H1 (cell line): ENCODE data around the gene GPR63.

Experiments used
- BRCA1 ChIP-seq: IDR thresholded peaks from 2 replicates; pipeline ENCODE4 v1.6.1; 2012; ENCODE audit warnings: low read depth, low read length, improper control_type of control experiment
- CHD1 ChIP-seq: IDR thresholded peaks from 2 replicates; pipeline ENCODE4 v1.6.1; 2012; ENCODE audit warnings: low read depth, low read length, improper control_type of control experiment
- EP300 ChIP-seq, 2 experiments: IDR thresholded peaks; 1 replicate in 1 of 2; 2 replicates in 1 of 2; pipeline ENCODE4 v1.6.1; 2011 to 2012; ENCODE audit warnings: low read depth in 2 of 2, low read length in 2 of 2, mild to moderate bottlenecking in 2 of 2, borderline replicate concordance in 1 of 2, inconsistent platforms in 1 of 2, moderate library complexity in 1 of 2
- EZH2 ChIP-seq: fragments of 200-600 bp; sonication (generic); IDR thresholded peaks from 2 replicates; pipeline ENCODE4 v1.7.1; 2012; ENCODE audit warnings: low read depth, mild to moderate bottlenecking, moderate library complexity, low read length, inconsistent platforms; ENCODE audit not compliant: severe bottlenecking
- GABPA ChIP-seq: IDR thresholded peaks from 2 replicates; pipeline ENCODE4 v1.6.1; 2011; ENCODE audit warnings: mild to moderate bottlenecking, low read length, moderate library complexity, borderline replicate concordance; ENCODE audit not compliant: insufficient read depth
- POU5F1 ChIP-seq: IDR thresholded peaks from 2 replicates; pipeline ENCODE4 v1.6.1; 2011; ENCODE audit warnings: low read depth, mild to moderate bottlenecking, low read length, moderate library complexity
- RAD21 ChIP-seq, 2 experiments: IDR thresholded peaks in 1 of 2; conservative IDR thresholded peaks in 1 of 2; 2 replicates each; pipeline ENCODE4 v1.6.1; 2011; ENCODE audit warnings: low read depth in 2 of 2, low read length in 2 of 2, improper control_type of control experiment in 1 of 2, inconsistent platforms in 1 of 2, mild to moderate bottlenecking in 1 of 2, moderate library complexity in 1 of 2
- SP1 ChIP-seq: IDR thresholded peaks from 2 replicates; pipeline ENCODE4 v1.6.1; 2011; ENCODE audit warnings: low read depth, low read length
- SP4 ChIP-seq: IDR thresholded peaks from 2 replicates; pipeline ENCODE4 v1.6.1; 2012; ENCODE audit warnings: low read length, inconsistent platforms
- TAF1 ChIP-seq: IDR thresholded peaks from 2 replicates; pipeline ENCODE4 v1.6.1; 2011; ENCODE audit warnings: mild to moderate bottlenecking, low read depth, low read length
- TBP ChIP-seq: IDR thresholded peaks from 2 replicates; pipeline ENCODE4 v1.6.1; 2011; ENCODE audit warnings: low read depth, low read length, improper control_type of control experiment
- ZNF274 ChIP-seq: IDR thresholded peaks from 2 replicates; pipeline ENCODE4 v1.7.0; 2012; ENCODE audit warnings: low read length, borderline replicate concordance; ENCODE audit errors: extremely low read depth
- TF ChIP-seq, protein P1 (sequence below), 3 experiments: IDR thresholded peaks; 1 replicate in 2 of 3; 2 replicates in 1 of 3; pipeline versions ENCODE4 v1.5.1 to v1.6.1; 2011; ENCODE audit warnings: low read length in 3 of 3, mild to moderate bottlenecking in 3 of 3, inconsistent platforms in 2 of 3, low read depth in 1 of 3, moderate library complexity in 1 of 3; ENCODE audit not compliant: insufficient read depth in 1 of 3; ENCODE audit errors: control extremely low read depth in 1 of 3
- TF ChIP-seq, protein P2 (sequence below): IDR thresholded peaks from 2 replicates; pipeline ENCODE4 v1.6.1; 2011; ENCODE audit warnings: low read length, improper control_type of control experiment

DNA sequence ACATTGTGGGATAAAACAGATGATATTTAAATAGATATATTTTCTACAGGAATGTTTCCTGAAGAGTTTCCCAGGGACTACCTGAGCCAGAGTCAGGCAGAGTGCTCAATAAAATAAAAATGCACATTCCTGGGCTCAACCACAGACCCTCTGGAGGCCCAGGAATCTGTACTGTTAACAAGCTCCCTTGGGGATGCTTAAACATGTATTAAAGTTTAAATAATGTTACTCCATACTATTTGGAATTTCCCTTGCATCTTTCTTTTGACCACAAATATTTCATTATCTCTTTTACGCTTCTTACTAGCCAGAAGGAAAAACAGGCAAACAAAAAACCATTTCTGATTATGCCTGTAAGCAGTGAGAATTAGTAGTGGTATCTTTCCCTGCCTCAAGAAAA lies 42.3 kb downstream of the GPR63 start:
- TF ChIP-seq, protein P1, sequence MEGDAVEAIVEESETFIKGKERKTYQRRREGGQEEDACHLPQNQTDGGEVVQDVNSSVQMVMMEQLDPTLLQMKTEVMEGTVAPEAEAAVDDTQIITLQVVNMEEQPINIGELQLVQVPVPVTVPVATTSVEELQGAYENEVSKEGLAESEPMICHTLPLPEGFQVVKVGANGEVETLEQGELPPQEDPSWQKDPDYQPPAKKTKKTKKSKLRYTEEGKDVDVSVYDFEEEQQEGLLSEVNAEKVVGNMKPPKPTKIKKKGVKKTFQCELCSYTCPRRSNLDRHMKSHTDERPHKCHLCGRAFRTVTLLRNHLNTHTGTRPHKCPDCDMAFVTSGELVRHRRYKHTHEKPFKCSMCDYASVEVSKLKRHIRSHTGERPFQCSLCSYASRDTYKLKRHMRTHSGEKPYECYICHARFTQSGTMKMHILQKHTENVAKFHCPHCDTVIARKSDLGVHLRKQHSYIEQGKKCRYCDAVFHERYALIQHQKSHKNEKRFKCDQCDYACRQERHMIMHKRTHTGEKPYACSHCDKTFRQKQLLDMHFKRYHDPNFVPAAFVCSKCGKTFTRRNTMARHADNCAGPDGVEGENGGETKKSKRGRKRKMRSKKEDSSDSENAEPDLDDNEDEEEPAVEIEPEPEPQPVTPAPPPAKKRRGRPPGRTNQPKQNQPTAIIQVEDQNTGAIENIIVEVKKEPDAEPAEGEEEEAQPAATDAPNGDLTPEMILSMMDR (IDR thresholded peaks at IDR 0.05; ENCODE audit: control extremely low read depth in 1 of 3, insufficient read depth in 1 of 3, low read depth in 1 of 3, low read length in 3 of 3), result no peak
- TF ChIP-seq SP1, result no peak
- TF ChIP-seq TBP, result no peak
- no peak for TF ChIP-seq GABPA
- TF ChIP-seq EP300 (IDR thresholded peaks at IDR 0.05; ENCODE audit: borderline replicate concordance in 1 of 2, low read depth in 2 of 2, low read length in 2 of 2), result no peak
- TF ChIP-seq BRCA1, result no peak
- no peak for TF ChIP-seq EZH2
- TF ChIP-seq TAF1, result no peak
- no peak for TF ChIP-seq POU5F1
- TF ChIP-seq SP4, result no peak
- TF ChIP-seq CHD1, result no peak
- no peak for TF ChIP-seq RAD21 (IDR thresholded peaks at IDR 0.05 in 1 of 2, conservative IDR thresholded peaks at IDR 0.05 in 1 of 2; ENCODE audit: low read depth in 2 of 2, low read length in 2 of 2)
- no peak for TF ChIP-seq ZNF274
- TF ChIP-seq, protein P2, sequence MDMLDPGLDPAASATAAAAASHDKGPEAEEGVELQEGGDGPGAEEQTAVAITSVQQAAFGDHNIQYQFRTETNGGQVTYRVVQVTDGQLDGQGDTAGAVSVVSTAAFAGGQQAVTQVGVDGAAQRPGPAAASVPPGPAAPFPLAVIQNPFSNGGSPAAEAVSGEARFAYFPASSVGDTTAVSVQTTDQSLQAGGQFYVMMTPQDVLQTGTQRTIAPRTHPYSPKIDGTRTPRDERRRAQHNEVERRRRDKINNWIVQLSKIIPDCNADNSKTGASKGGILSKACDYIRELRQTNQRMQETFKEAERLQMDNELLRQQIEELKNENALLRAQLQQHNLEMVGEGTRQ, result no peak
